GM13977 (cell line): ENCODE data around the gene OPRL1.
A peak's percentile ranks its signal among the peaks of the same experiment; 100 is the strongest.

Source experiments
- DNase-seq: peaks from one replicate; pipeline ENCODE4 v3.0.0; 2012; ENCODE audit warnings: low spot score
- in situ Hi-C: fragments of 300-500 bp; cut with MboI; formaldehyde crosslinking; loops from one replicate; pipeline ENCODE4 v1.12.0; 2022; ENCODE audit warnings: low sequenced_read_pairs, low pct_unique_long_range_greater_than_20kb, mixed read lengths, inconsistent platforms; ENCODE audit not compliant: unreplicated experiment
- TF ChIP-seq, protein P1 (sequence below): IDR thresholded peaks from 2 replicates; pipeline ENCODE4 v1.5.1; 2012; ENCODE audit warnings: mild to moderate bottlenecking, control low read depth; ENCODE audit not compliant: insufficient read depth; ENCODE audit errors: extremely low read depth, missing control alignments

The OPRL1 gene

GRCh38 chr20:64038565-64039292, 41.2 kb upstream of the OPRL1 start:
- peak; percentile 93 for DNase-seq
- TF ChIP-seq, protein P1, sequence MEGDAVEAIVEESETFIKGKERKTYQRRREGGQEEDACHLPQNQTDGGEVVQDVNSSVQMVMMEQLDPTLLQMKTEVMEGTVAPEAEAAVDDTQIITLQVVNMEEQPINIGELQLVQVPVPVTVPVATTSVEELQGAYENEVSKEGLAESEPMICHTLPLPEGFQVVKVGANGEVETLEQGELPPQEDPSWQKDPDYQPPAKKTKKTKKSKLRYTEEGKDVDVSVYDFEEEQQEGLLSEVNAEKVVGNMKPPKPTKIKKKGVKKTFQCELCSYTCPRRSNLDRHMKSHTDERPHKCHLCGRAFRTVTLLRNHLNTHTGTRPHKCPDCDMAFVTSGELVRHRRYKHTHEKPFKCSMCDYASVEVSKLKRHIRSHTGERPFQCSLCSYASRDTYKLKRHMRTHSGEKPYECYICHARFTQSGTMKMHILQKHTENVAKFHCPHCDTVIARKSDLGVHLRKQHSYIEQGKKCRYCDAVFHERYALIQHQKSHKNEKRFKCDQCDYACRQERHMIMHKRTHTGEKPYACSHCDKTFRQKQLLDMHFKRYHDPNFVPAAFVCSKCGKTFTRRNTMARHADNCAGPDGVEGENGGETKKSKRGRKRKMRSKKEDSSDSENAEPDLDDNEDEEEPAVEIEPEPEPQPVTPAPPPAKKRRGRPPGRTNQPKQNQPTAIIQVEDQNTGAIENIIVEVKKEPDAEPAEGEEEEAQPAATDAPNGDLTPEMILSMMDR, result peak; percentile 89
- in situ Hi-C loops, result no loop called here

- TF ChIP-seq, protein P1, result no peak
- in situ Hi-C loops, result no loop called here
- DNase-seq, result no peak
Observed at GRCh38 chr20:64039293-64040160, 40.4 kb upstream of the OPRL1 start.

DNA sequence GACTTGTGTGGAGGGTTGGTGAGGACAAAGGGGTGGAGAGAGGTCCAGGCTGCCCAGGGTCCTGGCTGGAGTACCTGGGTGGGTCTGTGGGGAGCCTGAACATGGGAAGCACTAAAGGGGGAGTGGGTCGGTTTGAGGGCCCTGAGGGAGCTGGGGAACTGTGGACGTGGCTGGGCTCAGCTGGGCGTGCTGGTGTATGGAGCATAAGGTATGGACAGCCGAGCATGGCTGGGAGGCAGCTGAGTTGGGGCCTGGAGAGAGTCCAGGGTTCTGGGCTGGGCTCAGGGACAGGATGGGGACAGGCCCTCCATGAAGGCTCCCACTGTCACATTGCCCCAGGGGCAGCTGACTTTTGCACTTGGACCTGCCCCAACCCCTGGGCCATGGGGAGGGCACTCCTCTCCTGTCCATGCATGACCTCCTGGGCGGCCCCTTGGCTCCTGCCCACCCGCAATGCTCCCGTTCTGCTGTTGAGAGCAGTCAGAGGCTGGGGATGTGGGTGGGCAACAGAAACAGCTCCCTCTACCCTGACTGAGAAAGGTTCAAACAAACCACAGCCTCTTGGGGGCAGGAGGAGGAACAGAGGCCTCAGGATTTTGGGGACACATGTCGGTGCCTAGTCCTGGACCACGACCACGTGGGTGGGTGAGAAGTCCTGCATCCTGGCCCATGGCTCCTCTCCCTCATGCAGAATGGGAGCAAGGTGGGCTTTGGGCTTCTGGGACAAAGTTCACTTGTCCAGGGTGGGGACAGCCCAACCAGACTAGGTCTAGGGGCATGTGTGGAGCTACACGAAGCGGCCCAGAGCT, 39.4 kb upstream of the OPRL1 start:
- DNase-seq, result no peak
- TF ChIP-seq, protein P1, result no peak
- in situ Hi-C loops, result no loop called here

DNA sequence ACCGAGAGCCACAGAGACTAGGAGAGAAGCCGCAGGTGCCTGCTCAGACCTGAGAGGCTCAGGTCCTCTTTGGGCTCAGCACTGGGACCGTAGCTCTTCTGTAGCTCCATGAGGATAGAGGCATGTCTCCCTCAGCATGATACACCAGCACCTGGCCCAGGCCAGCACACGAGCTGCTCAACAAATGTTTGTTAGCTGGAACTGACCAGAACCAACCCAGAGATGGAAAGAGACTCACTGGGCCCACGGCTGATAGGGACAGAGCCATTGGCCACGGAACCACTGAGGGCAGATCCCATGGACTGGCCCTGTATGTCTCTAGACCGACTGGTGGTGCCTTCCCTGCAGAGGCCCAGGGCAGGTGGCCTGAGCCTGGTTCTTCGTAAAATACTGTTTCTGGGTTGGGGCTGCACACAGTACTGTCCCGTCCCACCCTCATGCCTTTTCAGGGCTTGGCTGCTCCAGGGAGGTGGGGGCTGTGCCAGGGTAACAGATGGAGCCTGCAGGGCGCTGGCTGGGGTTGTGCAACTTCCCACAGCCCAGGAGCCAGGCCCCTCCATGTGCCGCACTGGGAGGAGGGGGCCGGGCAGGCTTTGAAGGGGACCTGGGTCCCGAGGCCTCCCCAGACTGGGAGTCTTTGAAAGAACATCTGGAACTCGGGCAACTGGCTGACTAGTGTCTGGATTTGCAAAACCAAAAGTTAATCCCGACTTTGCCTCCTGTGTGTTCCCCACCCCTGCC, 38.7 kb upstream of the OPRL1 start:
- TF ChIP-seq, protein P1, result no peak
- in situ Hi-C loops, result no loop called here
- DNase-seq, result no peak

DNA sequence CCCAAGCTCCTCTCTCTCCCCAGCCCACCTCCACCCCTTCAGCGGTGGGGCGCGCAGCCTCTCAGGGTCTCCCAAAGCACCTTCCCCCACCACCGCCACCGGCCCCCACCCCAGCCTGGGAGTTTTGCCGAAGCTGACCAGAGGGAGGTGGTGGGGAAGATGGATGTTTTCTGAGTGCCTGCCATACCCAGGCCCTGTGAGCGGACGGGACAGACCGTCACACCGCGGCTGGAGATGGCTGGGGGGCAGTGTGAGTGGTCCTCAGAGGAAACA, 38.2 kb upstream of the OPRL1 start:
- no peak for DNase-seq
- in situ Hi-C loops, result no loop called here
- TF ChIP-seq, protein P1, result no peak
